B cell (primary cell): ENCODE results near the gene IFIT1B. TPM values are rescaled to one million over a fixed set of nuclear protein-coding genes. Genes with fewer than 3 reads are reported as not detected.

Source experiments
- ATAC-seq: fragments of 200-7000 bp; cut with Tn5 transposase; one replicate; pipeline ENCODE4 v1.10.0; 2021; ENCODE audit warnings: low read depth, mild to moderate bottlenecking, moderate number of reproducible peaks, moderate library complexity
- CTCF ChIA-PET: fragments of 350-600 bp; sonication (Branson Sonifier 250); formaldehyde crosslinking; loops from one replicate; lab custom pipeline; 2021; ENCODE audit warnings: antibody characterized with exemption, inconsistent platforms; lab: Charles Lee
- POLR2A ChIA-PET: fragments of 350-600 bp; sonication (Branson Sonifier 250); formaldehyde crosslinking; loops from one replicate; lab custom pipeline; 2021; ENCODE audit warnings: antibody characterized with exemption; lab: Charles Lee
- DNase-seq: peaks from one replicate; pipeline ENCODE4 v3.0.0; 2013
- H2AFZ ChIP-seq: 2 replicates; pipeline ENCODE4 v1.6.1; 2012; ENCODE audit warnings: mild to moderate bottlenecking, low read depth, low read length; ENCODE audit not compliant: insufficient read depth, poor library complexity, severe bottlenecking
- H3K27ac ChIP-seq, 2 donors: 1 replicate in 1 of 2; 2 replicates in 1 of 2; pipeline ENCODE4 v1.5.1; 2012 to 2013; ENCODE audit warnings: low read length in 2 of 2, mild to moderate bottlenecking in 2 of 2, moderate library complexity in 1 of 2
- H3K27me3 ChIP-seq, 4 experiments: fragments of 200-600 bp in 1 of 4; sonication (generic) in 1 of 4; replicated peaks in 1 of 4; 1 replicate in 2 of 4; 2 replicates in 2 of 4; pipeline versions ENCODE4 v1.6.1 to v1.7.0; 2013 to 2016; ENCODE audit warnings: low read length in 3 of 4, mild to moderate bottlenecking in 2 of 4, mixed read lengths in 1 of 4, moderate library complexity in 1 of 4; ENCODE audit not compliant: insufficient read depth in 4 of 4, control insufficient read depth in 3 of 4; ENCODE audit errors: control extremely low read depth in 1 of 4
- H3K36me3 ChIP-seq, 2 experiments: replicated peaks in 1 of 2; 1 replicate in 1 of 2; 2 replicates in 1 of 2; pipeline versions ENCODE4 v1.6.1 to v1.7.1; 2013; ENCODE audit warnings: low read length in 1 of 2; ENCODE audit not compliant: insufficient read depth in 2 of 2, control insufficient read depth in 1 of 2; ENCODE audit errors: control extremely low read depth in 1 of 2, extremely low read depth in 1 of 2
- H3K4me1 ChIP-seq, 2 donors: fragments of 200-600 bp in 1 of 2; sonication (generic) in 1 of 2; 1 replicate in 1 of 2; 2 replicates in 1 of 2; pipeline versions ENCODE4 v1.5.1 to v1.6.1; 2013 to 2017; ENCODE audit warnings: low read length in 2 of 2; ENCODE audit not compliant: control insufficient read depth in 2 of 2, insufficient read depth in 2 of 2
- H3K4me2 ChIP-seq: replicated peaks from 2 replicates; pipeline ENCODE3; 2012; ENCODE audit warnings: mild to moderate bottlenecking, low read depth, low read length; ENCODE audit not compliant: poor library complexity, severe bottlenecking
- H3K4me3 ChIP-seq, 5 experiments: fragments of 200-600 bp in 1 of 5; sonication (generic) in 1 of 5; 1 replicate in 3 of 5; 2 replicates in 2 of 5; pipeline versions ENCODE4 v1.5.1 to v1.7.0; 2011 to 2016; ENCODE audit warnings: low read length in 4 of 5, mild to moderate bottlenecking in 4 of 5, low read depth in 2 of 5, control low read depth in 1 of 5, moderate library complexity in 1 of 5; ENCODE audit not compliant: insufficient read depth in 1 of 5; ENCODE audit errors: control extremely low read depth in 1 of 5, extremely low read depth in 1 of 5
- H3K79me2 ChIP-seq: fragments of 200-600 bp; sonication (generic); one replicate; pipeline ENCODE4 v1.6.0; 2016; ENCODE audit warnings: low read length; ENCODE audit not compliant: control insufficient read depth, insufficient read depth
- H3K9ac ChIP-seq: fragments of 200-600 bp; sonication (generic); 2 replicates; pipeline ENCODE4 v1.6.1; 2017; ENCODE audit warnings: mild to moderate bottlenecking, low read length, moderate library complexity
- H3K9me3 ChIP-seq, 3 donors: one replicate each; pipeline versions ENCODE4 v1.6.1 to v1.7.1; 2013; ENCODE audit warnings: low read length in 2 of 3; ENCODE audit not compliant: control insufficient read depth in 2 of 3, insufficient read depth in 1 of 3; ENCODE audit errors: control extremely low read depth in 1 of 3
- H4K20me1 ChIP-seq: 2 replicates; pipeline ENCODE4 v1.6.0; 2012; ENCODE audit warnings: mild to moderate bottlenecking, low read length; ENCODE audit not compliant: insufficient read depth, control insufficient read depth, poor library complexity, severe bottlenecking
- H3K27ac Mint-ChIP-seq: one replicate; pipeline ENCODE4 v1.8.0; 2021; ENCODE audit warnings: mixed read lengths
- H3K27me3 Mint-ChIP-seq: one replicate; pipeline ENCODE4 v1.8.0; 2021; ENCODE audit warnings: mixed read lengths
- H3K4me1 Mint-ChIP-seq: one replicate; pipeline ENCODE4 v1.8.0; 2021; ENCODE audit warnings: mixed read lengths
- H3K4me3 Mint-ChIP-seq: one replicate; pipeline ENCODE4 v1.8.0; 2021; ENCODE audit warnings: mixed read lengths
- H3K9me3 Mint-ChIP-seq: one replicate; pipeline ENCODE4 v1.8.0; 2022; ENCODE audit warnings: mixed read lengths; ENCODE audit not compliant: insufficient read depth
- EZH2 ChIP-seq: IDR thresholded peaks from 2 replicates; pipeline ENCODE4 v1.6.1; 2012; ENCODE audit warnings: borderline replicate concordance, low read depth, mild to moderate bottlenecking, moderate library complexity, low read length; ENCODE audit not compliant: insufficient read depth, poor library complexity, severe bottlenecking
- WGBS: methylation state at CpG from one replicate; pipeline ENCODE4 v1.1.5; 2013; ENCODE audit warnings: missing lambda C conversion rate; ENCODE audit not compliant: insufficient coverage; 5-methylcytosine and 5-hydroxymethylcytosine counted together
- intact Hi-C: fragments of 100-400 bp; cut with micrococcal nuclease; formaldehyde crosslinking; loops from one replicate; pipeline ENCODE4 v1.10.0; 2022
- polyA plus RNA-seq: library from polyadenylated mRNA; depleted of rRNA; stranded (reverse); fragments of >200 nt; gene quantifications from 2 replicates; pipeline ENCODE4 v1.2.3, GENCODE V29; 2012
- total RNA-seq, 2 donors: library from RNA; stranded (reverse); fragments of 120-200 nt in 1 of 2; gene quantifications; 1 replicate in 1 of 2; 2 replicates in 1 of 2; pipeline versions ENCODE4 v1.2.3 to v1.2.4, GENCODE V29; 2013 to 2022
- TF ChIP-seq, protein P1 (sequence below): fragments of 200-600 bp; IDR thresholded peaks from one replicate; pipeline ENCODE4 v1.8.0; 2022; ENCODE audit warnings: antibody characterized with exemption, mild to moderate bottlenecking

Gene IFIT1B
- total and polyA plus RNA-seq, 2 donors (not counting 1 experiment from before 2014, with no cell fraction given), result not detected

DNA sequence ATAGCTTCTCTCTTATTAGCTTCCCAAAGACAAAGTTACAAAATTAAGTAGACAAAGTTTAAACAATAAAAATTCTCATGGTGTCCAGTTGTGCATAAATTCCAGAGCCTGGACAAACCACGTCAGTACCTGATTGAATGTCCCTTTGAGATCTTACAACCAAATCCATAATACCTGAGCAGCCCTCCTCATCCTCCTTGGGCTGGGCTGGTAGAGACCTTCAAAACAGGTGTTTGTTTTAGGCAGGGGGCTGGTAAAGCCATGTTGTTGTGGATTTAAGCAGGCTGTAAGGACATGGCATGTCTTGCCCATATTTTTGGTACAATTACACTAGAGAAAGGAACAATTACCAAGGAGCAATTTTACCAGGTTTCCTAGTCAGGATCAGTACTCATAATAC is 38.6 kb downstream of the IFIT1B start:
- Histone ChIP-seq H3K27me3 (no peaks in the 10 kb centered on the region), H3K9me3 (peaks cover 0 to 9% (median 0%) of the 10 kb centered on the region in 3 donors), H3K4me1 (peaks cover 29 to 42% of the 10 kb centered on the region in 2 donors), H2AFZ (no peak overlapping the region), H3K27ac (peak overlapping the region in 1 of 2 donors; percentile 93), H3K79me2 (peaks cover 60% of the 10 kb centered on the region), H3K4me3 (no peak overlapping the region), H4K20me1 (peaks cover 24% of the 10 kb centered on the region), H3K9ac (no peak overlapping the region), H3K36me3 (peaks cover 0 to 31% of the 10 kb centered on the region in 2 experiments), H3K4me2 (peak overlapping the region; percentile 78)
- intact Hi-C loops, result loop anchor here (10.0 kb wide), 2 partner anchors 332 to 1998 kb away; partner anchors contain the start of gene HECTD2
- DNase-seq, result no peak
- POLR2A ChIA-PET, result no interaction called here
- no peaks in the 10 kb centered on the region for H3K9me3 Mint-ChIP-seq
- peak overlapping the region; percentile 92 for H3K4me3 Mint-ChIP-seq
- ATAC-seq, result no peak
- H3K27ac Mint-ChIP-seq, result peak overlapping the region; percentile 70
- peaks cover 53% of the 10 kb centered on the region for H3K4me1 Mint-ChIP-seq
- CTCF ChIA-PET, result interaction anchor here (1.1 kb wide), 1 partner anchor 121 kb away, joined by 3 read pairs; no protein-coding TSS in a partner anchor
- 89% methylated on average over 1 of the region's 1 CpG for WGBS
- no peak for TF ChIP-seq EZH2
- TF ChIP-seq, protein P1, sequence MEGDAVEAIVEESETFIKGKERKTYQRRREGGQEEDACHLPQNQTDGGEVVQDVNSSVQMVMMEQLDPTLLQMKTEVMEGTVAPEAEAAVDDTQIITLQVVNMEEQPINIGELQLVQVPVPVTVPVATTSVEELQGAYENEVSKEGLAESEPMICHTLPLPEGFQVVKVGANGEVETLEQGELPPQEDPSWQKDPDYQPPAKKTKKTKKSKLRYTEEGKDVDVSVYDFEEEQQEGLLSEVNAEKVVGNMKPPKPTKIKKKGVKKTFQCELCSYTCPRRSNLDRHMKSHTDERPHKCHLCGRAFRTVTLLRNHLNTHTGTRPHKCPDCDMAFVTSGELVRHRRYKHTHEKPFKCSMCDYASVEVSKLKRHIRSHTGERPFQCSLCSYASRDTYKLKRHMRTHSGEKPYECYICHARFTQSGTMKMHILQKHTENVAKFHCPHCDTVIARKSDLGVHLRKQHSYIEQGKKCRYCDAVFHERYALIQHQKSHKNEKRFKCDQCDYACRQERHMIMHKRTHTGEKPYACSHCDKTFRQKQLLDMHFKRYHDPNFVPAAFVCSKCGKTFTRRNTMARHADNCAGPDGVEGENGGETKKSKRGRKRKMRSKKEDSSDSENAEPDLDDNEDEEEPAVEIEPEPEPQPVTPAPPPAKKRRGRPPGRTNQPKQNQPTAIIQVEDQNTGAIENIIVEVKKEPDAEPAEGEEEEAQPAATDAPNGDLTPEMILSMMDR, result no peak
- H3K27me3 Mint-ChIP-seq, result no peaks in the 10 kb centered on the region

DNA sequence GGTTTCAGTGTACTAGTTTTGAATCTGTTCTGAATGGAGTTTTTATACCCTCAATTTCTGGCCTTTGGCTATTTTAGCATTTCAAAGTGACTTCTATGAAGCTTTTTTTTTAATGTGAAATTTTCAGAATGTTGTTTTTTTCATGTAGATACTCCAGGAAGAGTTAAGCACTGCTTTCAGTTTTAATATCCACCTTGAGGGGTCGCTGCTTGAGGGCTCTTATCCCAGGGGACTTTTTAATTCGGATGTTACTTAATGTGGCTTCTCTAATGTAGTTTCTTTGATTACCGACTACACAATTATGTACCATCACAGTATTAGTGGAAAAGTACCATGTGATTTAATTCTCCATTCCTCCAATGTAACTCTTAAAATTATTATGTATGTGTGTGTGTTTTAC is 41.7 kb downstream of the IFIT1B start:
- H3K27ac ChIP-seq, result peak overlapping the region in 1 of 2 donors; percentile 10
- ChIA-PET POLR2A (no interaction called here), CTCF (interaction anchor here (1.0 to 1.3 kb wide), 4 partner anchors 20 to 152 kb away, joined by 3 to 5 read pairs (median 4); partner anchors contain the start of gene IFIT1)
- Mint-ChIP-seq H3K4me1 (peaks cover 46% of the 10 kb centered on the region), H3K27me3 (no peaks in the 10 kb centered on the region), H3K9me3 (no peaks in the 10 kb centered on the region), H3K27ac (peak overlapping the region; percentile 57), H3K4me3 (peak overlapping the region; percentile 46)
- DNase-seq (peak; percentile 69), ATAC-seq (no peak)
- intact Hi-C loops, result loop anchor here (10.0 kb wide), 2 partner anchors 335 to 1995 kb away; partner anchors contain the start of gene HECTD2
- peaks cover 46% of the 10 kb centered on the region for H3K79me2 ChIP-seq
- H4K20me1 ChIP-seq, result peaks cover 24% of the 10 kb centered on the region
- no peak overlapping the region for H3K9ac ChIP-seq
- no CpG with 5 or more reads among the region's 3 CpGs for WGBS
- peaks cover 24 to 37% of the 10 kb centered on the region in 2 donors for H3K4me1 ChIP-seq
- H3K36me3 ChIP-seq, result peaks cover 0 to 33% of the 10 kb centered on the region in 2 experiments
- no peaks in the 10 kb centered on the region for H3K9me3 ChIP-seq
- H3K27me3 ChIP-seq, result no peaks in the 10 kb centered on the region
- no peak overlapping the region for H2AFZ ChIP-seq
- H3K4me2 ChIP-seq, result peak overlapping the region; percentile 31
- TF ChIP-seq, protein P1, result peak; percentile 79
- no peak for TF ChIP-seq EZH2
- no peak overlapping the region for H3K4me3 ChIP-seq
